ENCODE data around the gene KRTAP2-1. TPM values are rescaled to one million over a fixed set of nuclear protein-coding genes. Genes with fewer than 3 reads are reported as not detected.
"Not testable (repeated sequence)": the region's sequence is repeated elsewhere in the genome, so short reads cannot be mapped to it uniquely, and the experiment has no call there.

KRTAP2-1 gene
- total and polyA plus RNA-seq, 2 of the 8 experiments (the other 6 are each of a cell fraction or from before 2014, with no cell fraction given): not detected

DNA sequence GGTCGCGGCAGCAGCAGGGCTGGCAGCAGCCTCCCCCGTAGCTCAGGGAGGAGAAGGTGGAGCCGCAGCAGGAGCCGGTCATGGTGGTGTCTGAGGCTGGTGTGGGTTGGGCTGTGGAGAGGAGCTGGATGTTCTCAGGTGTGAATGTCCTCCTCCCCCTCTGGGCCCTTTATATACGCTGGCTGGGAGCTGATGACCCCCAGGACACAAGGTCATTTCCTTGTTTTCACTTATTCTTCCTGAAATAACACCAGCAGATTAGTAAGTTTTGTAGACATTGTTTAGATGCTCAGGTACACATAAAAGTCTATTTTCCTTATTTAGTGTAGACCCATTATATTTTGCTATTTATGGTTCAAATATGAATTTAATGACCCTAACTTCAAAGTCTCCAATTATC, 8.0 kb upstream of the KRTAP2-1 start, which contains the start of gene KRTAP2-2:
Gene KRTAP2-2, minus strand, starts transcription at position 101 of the 400 bp plus-strand sequence. Its CDS starts 19 bp downstream, at position 82.
- H3K4me2 ChIP-seq (ENCODE audit: insufficient read depth in 1 of 2, low read depth in 2 of 2, low read length in 2 of 2); H2AFZ ChIP-seq (ENCODE audit: low read length); H3K56ac ChIP-seq (replicated peaks; ENCODE audit: insufficient read length, low read depth, low read length); H3K9me3 ChIP-seq (ENCODE audit: insufficient read depth in 2 of 2, low read depth in 1 of 2, low read length in 1 of 2); H3K9ac ChIP-seq (replicated peaks in 1 of 4; ENCODE audit: extremely low read depth in 1 of 4, low read depth in 3 of 4, low read length in 3 of 4); H2BK15ac ChIP-seq (ENCODE audit: low read length); H2BK120ac ChIP-seq (replicated peaks; ENCODE audit: low read depth, low read length); H2AK5ac ChIP-seq (ENCODE audit: low read depth, low read length); H4K20me1 ChIP-seq (replicated peaks in 1 of 2; ENCODE audit: control insufficient read depth in 1 of 2, insufficient read depth in 2 of 2, low read length in 2 of 2); H4K91ac ChIP-seq (replicated peaks; ENCODE audit: insufficient read length, low read length); H3K27ac ChIP-seq (ENCODE audit: low read depth, low read length); H3K79me1 ChIP-seq (ENCODE audit: low read depth, low read length); H2BK5ac ChIP-seq (ENCODE audit: low read depth, low read length); H4K8ac ChIP-seq (ENCODE audit: extremely low read depth, insufficient read depth, low read length); H4K5ac ChIP-seq (ENCODE audit: insufficient read length, low read depth, low read length); H3K23me2 ChIP-seq (ENCODE audit: low read depth, low read length); H3K4me3 ChIP-seq (ENCODE audit: extremely low read depth in 1 of 4, insufficient read depth in 2 of 4, low read depth in 3 of 4, low read length in 4 of 4); H2BK12ac ChIP-seq (ENCODE audit: low read depth, low read length); H2BK20ac ChIP-seq (ENCODE audit: low read length); H3K23ac ChIP-seq (ENCODE audit: insufficient read length); POLR2A ChIA-PET (ENCODE audit: partially characterized antibody); CTCF ChIA-PET (ENCODE audit: partially characterized antibody); H3K79me2 ChIP-seq (ENCODE audit: control insufficient read depth in 1 of 2, insufficient read depth in 2 of 2, low read length in 2 of 2); DNase-seq (ENCODE audit: low read depth in 1 of 2, low spot score in 2 of 2); FAIRE-seq; H3K27me3 ChIP-seq (replicated peaks in 1 of 4; ENCODE audit: control insufficient read depth in 3 of 4, extremely low read depth in 1 of 4, insufficient read depth in 3 of 4, low read length in 3 of 4); H3K36me3 ChIP-seq (ENCODE audit: control insufficient read depth in 2 of 4, insufficient read depth in 4 of 4, low read length in 3 of 4); H3K4ac ChIP-seq (replicated peaks; ENCODE audit: insufficient read length, low read depth, low read length); H3K18ac ChIP-seq (ENCODE audit: extremely low read depth, low read length); H3K14ac ChIP-seq (ENCODE audit: insufficient read length); H3K4me1 ChIP-seq (replicated peaks in 1 of 4; ENCODE audit: control insufficient read depth in 3 of 4, insufficient read depth in 4 of 4, low read length in 3 of 4): not testable (repeated sequence)
- WGBS, 2 experiments (ENCODE audit: extremely low coverage in 1 of 2, insufficient coverage in 1 of 2, insufficient read length in 1 of 2, insufficient replicate concordance in 2 of 2, low coverage in 1 of 2, low lambda C conversion rate in 2 of 2, missing lambda C conversion rate in 1 of 2): 100% methylated on average over 1 of the region's 6 CpGs; no CpG with 5 or more reads in 1 of the 2 experiments

- H2BK5ac ChIP-seq (ENCODE audit: low read depth, low read length); H2AK5ac ChIP-seq (ENCODE audit: low read depth, low read length); H3K14ac ChIP-seq (ENCODE audit: insufficient read length); H2BK120ac ChIP-seq (replicated peaks; ENCODE audit: low read depth, low read length); H2AFZ ChIP-seq (ENCODE audit: low read length); H2BK20ac ChIP-seq (ENCODE audit: low read length); H4K8ac ChIP-seq (ENCODE audit: extremely low read depth, insufficient read depth, low read length); H2BK15ac ChIP-seq (ENCODE audit: low read length); H4K91ac ChIP-seq (replicated peaks; ENCODE audit: insufficient read length, low read length); H3K23ac ChIP-seq (ENCODE audit: insufficient read length); H3K4me2 ChIP-seq (ENCODE audit: insufficient read depth in 1 of 2, low read depth in 2 of 2, low read length in 2 of 2); H3K36me3 ChIP-seq (ENCODE audit: control insufficient read depth in 2 of 4, insufficient read depth in 4 of 4, low read length in 3 of 4); H3K79me2 ChIP-seq (ENCODE audit: control insufficient read depth in 1 of 2, insufficient read depth in 2 of 2, low read length in 2 of 2); H3K27ac ChIP-seq (ENCODE audit: low read depth, low read length); H3K27me3 ChIP-seq (replicated peaks in 1 of 4; ENCODE audit: control insufficient read depth in 3 of 4, extremely low read depth in 1 of 4, insufficient read depth in 3 of 4, low read length in 3 of 4); H3K56ac ChIP-seq (replicated peaks; ENCODE audit: insufficient read length, low read depth, low read length); H3K18ac ChIP-seq (ENCODE audit: extremely low read depth, low read length); H2BK12ac ChIP-seq (ENCODE audit: low read depth, low read length); H3K23me2 ChIP-seq (ENCODE audit: low read depth, low read length); POLR2A ChIA-PET (ENCODE audit: partially characterized antibody); FAIRE-seq; H4K20me1 ChIP-seq (replicated peaks in 1 of 2; ENCODE audit: control insufficient read depth in 1 of 2, insufficient read depth in 2 of 2, low read length in 2 of 2); H3K4me1 ChIP-seq (replicated peaks in 1 of 4; ENCODE audit: control insufficient read depth in 3 of 4, insufficient read depth in 4 of 4, low read length in 3 of 4); H3K9ac ChIP-seq (replicated peaks in 1 of 4; ENCODE audit: extremely low read depth in 1 of 4, low read depth in 3 of 4, low read length in 3 of 4); H3K4me3 ChIP-seq (ENCODE audit: extremely low read depth in 1 of 4, insufficient read depth in 2 of 4, low read depth in 3 of 4, low read length in 4 of 4); CTCF ChIA-PET (ENCODE audit: partially characterized antibody); H3K9me3 ChIP-seq (ENCODE audit: insufficient read depth in 2 of 2, low read depth in 1 of 2, low read length in 1 of 2); H4K5ac ChIP-seq (ENCODE audit: insufficient read length, low read depth, low read length); H3K4ac ChIP-seq (replicated peaks; ENCODE audit: insufficient read length, low read depth, low read length); H3K79me1 ChIP-seq (ENCODE audit: low read depth, low read length); DNase-seq (ENCODE audit: low read depth in 1 of 2, low spot score in 2 of 2): not testable (repeated sequence)
- WGBS, 2 experiments (ENCODE audit: extremely low coverage in 1 of 2, insufficient coverage in 1 of 2, insufficient read length in 1 of 2, insufficient replicate concordance in 2 of 2, low coverage in 1 of 2, low lambda C conversion rate in 2 of 2, missing lambda C conversion rate in 1 of 2): 99% methylated on average over 7 of the region's 9 CpGs; no CpG with 5 or more reads in 1 of the 2 experiments
Observed at GRCh38 chr17:41054556-41054955, 7.4 kb upstream of the KRTAP2-1 start.

All from H1 (cell line).